UCSD-AML1 (cell line): ENCODE data around the gene PRIMA1.

Experiments used
- DNase-seq: peaks from one replicate; lab custom pipeline; 2025; ENCODE audit not compliant: unreplicated experiment; lab: John Stamatoyannopoulos, UW

The PRIMA1 gene

DNA sequence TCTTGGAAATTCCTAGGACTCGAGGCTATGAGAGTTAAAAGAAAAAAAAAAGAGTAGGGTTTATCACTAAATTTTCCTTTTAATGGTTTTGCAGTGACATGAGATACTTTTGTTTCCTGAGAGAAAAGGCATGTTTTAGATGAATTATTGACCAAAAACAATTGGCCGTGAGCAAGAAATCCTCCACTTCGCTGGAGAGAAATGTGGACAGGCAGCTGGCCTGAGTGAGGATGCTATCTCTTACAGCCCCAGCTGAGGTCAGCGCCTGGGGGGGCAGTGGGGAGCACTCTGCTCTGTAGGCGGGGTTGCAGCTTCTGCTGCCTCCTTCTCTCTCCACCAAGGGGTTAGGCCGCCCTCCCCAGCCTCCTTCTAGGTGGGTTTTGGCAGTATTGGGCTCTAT is 54.7 kb downstream of the PRIMA1 start:
- DNase-seq: no peak

DNA sequence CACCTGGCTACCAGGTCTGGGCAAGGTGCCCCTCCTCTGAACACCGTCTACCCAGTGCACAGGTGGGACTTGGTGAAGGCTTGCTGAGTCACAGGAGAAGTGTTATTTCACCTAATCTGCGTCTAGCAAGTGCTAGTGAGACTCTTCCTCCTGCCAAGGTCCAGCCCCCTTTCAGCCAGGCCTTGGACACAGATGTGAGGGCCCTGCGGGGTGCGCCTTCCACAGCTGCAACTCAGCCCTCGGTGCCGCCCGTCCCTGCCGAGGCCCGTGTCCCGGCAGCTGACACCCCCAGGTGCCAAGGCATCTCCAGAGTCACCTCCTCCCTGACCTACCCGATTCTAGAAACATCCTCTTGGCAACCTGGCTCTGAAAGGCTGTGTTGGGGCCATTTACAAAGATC is 55.1 kb downstream of the PRIMA1 start:
- no peak for DNase-seq

DNA sequence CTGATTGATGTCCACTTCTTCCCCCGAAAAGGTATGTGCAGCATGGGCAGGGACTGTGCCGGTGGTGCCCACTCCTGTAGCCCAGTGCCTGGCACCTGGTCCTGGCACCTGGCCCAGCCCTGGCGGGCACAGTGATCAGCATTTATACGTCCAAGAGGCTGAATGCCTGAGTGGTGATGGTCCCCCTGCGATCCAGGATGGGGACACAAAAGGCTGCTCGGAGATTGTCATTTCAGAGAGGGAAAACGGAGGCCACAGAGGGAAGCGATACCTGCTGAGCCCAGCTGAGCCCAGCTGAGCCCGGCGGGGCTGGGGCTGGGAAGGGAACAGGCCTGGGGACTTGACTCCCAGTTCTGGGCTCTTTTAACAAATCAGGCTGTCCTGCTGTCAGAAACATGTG is 55.8 kb downstream of the PRIMA1 start:
- no peak for DNase-seq

DNA sequence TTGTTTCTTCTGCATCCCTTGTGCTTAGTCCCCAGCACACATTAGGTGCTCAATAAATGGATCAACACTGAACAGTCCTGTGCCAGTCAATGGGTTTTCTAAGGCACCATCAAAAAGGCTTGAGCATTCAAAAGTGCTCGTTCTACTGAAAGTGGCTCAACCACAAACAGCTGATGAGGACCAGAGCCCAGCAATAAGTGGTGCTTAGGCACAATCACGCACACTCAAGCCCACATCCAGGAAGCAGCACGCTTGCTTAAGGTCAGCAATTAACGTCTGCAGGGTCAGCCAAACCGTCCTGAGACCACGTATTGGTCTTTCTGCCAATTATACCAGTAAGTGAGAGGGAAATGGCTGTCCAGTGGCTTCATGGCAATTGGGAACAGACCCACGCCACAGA is 56.5 kb downstream of the PRIMA1 start:
- DNase-seq: no peak

DNA sequence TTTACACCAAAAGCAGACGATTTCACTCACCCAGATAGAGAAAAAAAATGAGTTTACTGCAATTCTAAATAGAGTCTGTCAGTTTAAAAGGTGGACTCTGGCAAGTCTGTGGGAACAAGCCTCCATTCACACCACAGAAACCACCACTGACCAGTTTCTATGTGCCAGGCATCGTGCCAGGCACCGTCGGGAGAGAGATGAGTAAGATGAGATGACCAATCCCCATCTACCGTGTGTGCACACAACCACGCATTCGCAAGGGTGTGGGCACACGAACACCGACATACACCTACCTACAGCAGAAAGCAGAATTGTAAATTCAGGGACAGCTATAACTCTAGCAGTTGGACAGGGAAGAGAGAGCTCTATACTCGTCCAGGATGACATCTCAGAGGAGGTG is 58.3 kb downstream of the PRIMA1 start:
- no peak for DNase-seq

DNA sequence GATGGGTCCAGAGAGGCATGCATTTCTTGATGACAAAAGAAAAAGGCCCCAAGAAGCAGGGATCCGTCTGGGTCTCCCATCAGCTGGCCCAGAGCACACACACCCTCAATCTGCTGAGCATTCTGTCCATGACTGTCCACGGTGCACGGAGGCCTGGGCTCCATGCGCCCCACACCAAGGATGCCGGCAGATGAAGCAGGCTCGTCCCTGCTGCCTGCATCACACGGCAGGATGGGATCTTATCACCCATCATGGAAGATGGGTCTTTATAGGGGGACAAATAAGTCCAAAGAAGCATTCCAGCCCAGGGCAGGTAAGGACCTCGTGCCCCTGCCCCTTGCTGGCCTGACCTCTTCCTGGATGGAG is 59.7 kb downstream of the PRIMA1 start:
- no peak for DNase-seq

DNA sequence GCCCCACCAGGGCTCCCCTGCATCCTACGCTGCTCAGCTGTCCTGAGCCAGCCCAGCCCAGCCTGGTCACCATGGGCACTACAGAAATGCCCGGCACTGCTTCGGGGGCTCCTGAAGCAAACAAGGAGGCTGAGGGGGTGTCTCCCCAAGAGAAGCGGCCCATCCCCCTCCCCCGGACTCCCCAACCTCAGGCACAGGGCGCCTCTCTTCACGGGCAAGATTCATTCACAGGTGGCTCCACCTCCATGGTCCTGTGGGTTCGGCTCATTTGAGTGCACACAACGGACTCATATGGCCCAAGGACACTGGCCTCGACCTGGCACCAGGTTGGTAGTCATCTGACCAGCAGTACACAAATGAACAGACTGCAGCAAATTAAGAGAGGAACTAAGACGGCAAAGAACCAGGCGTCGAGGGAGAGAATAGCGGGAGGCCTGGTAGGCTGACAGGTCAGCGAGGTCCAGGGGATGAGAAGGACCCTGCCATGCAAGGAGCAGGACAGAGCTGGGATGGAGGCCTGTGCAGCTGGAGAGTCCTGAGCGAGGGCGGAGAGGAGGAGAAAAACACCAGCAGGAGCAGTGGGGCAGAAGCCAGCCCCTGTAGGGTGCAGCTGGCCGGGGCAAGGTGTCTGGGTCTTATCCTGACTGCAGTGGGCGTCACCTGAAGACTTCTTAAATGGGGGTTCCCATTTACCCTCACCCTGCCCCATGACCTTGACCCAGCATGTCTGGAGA is 60.2 kb downstream of the PRIMA1 start:
- DNase-seq: no peak

DNA sequence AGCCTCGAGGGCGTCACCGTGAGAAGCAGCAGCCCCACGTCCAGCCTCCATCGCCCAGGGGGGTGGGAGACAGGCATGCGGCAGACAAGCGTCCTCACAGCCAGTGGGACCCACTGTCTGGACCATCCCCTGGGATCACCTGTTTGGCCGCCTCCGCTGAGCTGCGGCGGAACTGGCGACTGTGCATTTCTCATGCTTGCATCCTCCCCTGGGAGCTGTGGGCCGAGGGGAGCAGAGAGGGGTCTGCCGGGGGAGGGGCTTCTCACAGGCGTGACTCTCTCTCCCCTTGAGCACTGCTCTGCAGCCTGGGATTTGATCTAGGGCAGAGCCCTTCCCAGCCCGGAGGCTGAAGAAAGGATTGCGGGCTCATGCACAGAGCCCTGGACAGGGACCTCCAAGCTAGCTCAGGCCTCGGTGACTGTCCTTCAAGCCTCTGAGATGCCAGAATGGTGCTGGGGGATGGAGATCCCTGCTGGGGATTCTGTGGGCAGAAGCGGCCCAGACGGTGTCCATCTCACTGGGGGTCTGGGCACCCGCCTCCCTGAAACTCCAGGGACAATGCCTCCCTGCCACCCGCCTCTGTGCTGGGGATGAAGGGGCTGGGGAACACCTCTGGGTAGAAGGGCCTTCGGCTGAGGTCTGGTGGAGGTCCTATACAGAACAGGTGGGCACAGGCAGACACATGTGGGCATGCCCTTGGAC is 61.1 kb downstream of the PRIMA1 start:
- no peak for DNase-seq

DNA sequence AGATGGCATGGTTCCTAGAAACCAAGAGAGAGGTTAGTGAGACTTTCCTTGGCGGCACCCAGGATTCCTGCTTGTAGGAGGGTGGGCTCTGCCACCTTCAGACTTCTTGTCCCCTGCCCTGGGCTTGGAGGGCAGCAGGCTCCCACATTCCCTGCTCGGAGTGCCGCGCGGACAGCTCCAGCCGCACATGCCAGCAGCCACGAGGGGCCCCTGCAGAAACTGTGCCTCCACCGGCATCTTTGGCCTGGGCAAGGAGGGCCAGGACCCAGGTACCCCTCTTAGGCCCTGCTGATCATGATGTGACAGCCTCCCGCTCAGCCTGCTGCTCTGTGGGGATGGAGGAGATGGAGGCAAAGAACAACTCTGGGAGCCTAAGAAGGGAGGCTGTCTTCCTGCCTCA is 62.3 kb downstream of the PRIMA1 start:
- DNase-seq: no peak

DNA sequence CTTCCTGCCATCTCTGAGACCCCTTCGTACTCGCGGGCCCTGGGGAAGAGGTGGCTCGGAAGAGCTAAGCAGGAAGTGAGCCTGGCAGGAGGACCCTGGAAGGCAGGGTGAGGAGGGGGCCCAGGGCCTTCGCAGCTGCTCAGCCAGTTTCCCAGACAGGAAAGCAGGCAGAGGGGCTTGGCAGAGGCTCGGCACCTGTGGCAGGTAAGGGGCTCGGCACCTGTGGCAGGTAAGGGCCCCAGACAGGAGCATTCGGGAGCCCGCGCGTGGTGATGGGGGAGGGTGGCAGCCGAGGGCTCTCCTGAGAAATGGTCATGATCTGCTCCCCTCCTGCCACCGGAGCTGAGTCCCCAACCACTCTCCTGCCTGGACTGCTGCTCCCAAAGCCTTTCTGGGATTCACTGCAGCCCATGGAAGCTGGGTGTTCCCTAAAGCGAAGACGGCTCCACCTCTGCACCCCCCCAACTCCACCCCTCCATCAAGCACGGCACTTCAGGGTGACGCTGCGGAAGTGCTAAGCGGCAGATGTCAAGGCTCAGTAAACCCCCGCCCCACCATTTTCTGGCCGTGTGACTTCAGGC is 63.2 kb downstream of the PRIMA1 start:
- DNase-seq: no peak

DNA sequence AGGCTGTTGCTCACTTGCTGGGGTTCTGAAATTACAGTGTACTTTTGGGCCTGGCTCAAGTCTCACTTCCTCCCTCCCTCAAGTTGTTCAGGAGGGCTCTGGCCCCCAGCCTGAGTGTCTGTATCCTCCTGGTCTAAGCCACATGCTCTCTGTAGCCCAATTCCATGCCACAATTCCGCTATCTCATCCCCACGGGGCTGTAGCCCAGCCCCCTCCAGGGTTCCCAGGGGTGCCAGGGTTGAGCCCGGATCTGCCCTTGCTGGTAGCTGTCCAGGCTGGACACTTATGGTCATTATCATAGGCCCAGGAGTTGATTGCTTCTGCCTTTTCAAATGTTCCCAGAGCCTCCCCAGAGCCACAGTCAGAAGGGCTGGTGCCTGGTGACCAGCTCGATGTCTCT is 65.3 kb downstream of the PRIMA1 start:
- no peak for DNase-seq

DNA sequence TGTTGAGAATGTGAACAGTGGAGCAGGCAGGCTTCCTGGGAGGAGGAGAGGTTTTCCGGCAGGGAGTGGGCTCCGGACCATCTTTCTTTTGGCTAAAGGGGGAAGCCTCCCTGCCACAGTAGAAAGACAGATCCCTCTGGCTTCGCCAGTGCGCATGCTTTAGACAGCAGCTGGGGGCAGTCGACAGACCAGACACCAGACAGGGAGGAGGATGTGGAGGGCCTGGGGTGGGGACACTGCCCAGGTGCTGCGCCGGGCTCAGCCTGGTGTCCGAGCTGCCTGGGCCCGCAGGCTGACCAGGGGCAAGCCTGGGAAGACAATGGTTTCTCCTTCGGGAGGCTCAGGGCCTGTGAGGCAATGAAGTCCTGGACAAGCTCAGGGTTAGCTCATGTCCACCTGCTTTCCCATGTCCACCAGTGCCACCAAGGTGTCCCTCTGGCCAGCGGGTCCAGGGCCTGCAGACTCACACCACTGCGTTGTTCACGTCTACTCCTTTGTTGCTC is 67.3 kb downstream of the PRIMA1 start:
- no peak for DNase-seq

DNA sequence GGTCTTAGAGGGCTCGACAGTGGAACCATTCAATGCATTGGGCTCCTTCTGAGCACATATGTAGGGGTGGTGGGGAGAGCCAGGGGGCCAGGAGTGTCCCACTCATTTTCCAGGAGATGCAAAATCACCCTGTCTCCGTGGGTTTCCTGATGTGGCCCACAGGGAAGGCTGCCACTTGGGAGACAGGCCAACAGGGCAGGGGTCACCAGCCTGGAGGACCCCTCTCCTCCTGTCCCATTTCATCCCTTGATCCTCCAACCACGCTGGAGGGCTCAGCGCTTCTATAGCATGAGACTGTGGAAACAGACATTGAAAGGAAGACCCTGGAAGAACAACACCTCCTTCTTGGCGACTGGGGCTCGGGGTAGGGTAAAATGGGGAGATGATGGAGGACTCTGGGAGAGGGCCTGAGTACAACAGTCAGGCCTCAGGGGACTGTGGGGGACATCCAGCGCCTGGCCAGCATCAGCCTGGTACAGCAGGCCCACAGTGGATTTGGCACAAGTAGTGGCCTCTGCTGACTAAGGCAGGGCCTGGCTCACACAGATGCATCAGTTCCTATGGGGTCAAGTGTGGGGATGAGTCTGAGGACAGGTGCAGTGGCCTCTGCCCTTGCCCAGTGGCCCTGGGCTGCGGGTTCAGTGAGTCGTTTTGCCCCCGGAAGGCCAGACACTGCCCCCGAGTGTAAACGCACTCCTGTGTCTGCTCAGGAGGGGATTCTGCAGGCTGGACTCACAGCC is 68.0 kb downstream of the PRIMA1 start:
- no peak for DNase-seq

DNA sequence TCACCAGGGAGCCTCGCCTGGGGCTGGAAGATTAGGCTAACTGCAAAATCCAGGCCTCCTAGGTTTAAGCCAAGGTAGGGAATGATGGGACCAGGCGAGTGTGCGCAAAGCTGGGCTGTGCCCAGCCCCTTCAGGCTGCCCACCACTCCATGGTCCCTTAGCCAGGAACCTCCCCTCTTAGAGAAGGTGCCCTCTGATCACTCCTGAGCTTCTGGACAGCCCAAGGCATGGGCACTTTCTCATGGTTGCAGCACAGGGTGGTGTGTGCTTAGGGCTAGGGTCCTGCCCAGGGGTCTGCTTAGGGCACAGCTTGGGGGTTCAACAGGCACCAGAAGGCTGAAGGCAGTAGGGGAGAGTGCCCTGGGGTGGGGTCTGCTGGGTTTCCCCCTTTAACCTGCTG is 69.0 kb downstream of the PRIMA1 start:
- no peak for DNase-seq

DNA sequence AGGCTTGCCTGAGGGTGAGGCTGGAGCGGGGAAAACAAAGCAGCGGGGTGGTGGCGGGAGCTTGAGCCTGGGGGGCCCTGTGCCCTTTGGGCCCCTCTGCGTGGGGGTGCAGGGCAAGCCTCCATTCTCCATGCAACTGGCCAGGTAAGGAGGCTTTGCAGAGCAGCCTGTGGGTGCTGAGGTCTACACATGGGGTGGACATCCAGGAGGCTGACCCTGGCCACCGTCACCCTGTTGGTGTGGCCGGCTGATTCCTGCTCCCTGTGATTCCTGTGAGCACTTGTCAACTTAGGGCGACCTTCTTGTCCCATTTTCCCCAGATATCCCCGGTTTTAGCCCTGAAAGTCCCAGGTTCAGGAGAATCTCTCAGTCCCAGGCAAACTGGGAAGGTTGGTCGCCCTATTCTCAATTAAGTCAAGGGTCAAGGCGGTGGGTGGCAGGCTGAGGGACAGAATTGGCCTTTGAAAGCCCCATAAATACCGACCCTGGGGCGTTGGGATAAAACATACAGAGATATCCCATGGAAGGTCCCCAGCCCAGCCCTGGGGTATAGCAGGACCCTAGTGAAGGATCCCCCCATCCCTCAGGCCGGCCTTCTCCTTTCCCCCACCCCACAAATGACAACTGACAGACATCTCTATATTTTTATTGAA is 70.5 kb downstream of the PRIMA1 start:
- no peak for DNase-seq

DNA sequence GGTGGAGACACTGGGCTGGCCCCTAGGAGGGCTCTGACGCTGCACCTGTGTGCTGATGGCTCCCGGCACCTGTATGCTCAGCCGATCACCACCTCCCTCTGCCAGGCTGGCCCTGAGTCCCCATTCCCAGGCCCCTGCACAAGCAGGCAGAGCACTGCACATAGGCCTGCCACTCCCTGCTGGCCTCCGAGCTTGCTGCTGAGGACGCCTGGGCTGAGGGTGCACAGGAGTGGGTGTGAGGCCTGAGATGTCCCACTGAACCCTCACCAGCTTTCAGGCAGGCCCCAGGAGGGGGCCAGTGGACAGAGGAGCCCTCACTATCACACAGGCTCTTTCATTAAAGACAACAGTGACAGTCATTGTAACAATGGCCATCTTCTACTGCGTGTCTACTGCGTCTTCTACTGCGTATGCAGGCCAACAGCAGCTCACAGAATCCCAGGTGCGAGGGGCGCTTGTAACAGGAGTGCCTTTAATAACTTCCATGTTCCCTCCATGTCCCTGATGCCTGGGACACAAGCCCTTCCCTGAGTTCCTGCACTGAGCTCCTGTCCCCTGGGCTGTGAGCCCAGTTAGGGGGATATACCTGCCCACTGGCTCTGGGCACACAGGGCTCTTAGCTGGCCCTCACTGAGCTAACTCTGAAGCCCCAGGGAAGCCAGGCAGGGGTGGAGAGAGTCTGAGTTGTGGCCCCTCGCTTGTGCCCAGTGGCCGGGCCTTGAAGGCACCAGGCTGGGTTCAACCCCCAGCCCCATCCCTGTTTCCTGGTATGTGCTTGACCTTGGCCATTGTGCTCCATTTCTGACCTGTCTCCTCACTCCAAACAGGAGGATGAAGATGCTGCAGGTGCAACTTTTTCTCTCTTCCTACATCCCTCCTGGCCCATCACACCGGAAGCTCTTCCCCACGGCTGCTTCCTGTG is 71.3 kb downstream of the PRIMA1 start:
- DNase-seq: no peak

DNA sequence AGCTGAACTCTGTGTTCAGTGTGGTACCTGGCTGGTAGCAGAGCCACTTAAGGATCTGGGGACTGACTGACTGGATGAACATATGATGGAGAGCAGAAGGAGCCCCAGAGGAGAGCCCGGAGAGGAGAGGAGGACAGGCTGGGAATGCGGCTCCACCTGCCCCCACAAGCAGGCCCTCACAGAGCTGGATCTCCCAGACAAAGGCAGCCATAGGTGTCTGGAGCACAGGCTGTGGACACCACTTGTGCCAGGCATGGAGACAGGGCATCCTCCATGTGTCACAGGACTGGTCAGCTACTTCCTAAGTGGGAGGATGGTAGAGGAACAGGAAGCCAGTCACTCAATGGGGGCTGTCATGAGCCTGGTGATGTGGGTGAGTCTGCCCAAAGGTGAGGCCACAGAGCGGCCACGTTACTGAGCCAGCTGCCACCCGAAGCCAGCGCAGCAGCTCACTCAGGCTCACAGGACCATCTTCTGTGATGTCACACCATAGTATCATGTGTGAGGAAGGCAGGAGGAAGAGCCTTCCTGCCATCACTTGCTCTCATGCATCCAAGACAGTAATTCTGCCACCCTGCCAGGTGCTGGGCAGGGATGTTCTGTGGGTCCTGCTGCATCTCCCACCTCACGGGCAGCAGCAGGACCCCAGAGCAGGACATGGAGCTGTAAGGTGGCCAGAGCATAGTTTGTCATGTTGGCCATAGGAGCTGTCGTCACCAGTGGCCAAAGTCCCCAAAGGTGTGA is 72.1 kb downstream of the PRIMA1 start:
- DNase-seq: no peak

DNA sequence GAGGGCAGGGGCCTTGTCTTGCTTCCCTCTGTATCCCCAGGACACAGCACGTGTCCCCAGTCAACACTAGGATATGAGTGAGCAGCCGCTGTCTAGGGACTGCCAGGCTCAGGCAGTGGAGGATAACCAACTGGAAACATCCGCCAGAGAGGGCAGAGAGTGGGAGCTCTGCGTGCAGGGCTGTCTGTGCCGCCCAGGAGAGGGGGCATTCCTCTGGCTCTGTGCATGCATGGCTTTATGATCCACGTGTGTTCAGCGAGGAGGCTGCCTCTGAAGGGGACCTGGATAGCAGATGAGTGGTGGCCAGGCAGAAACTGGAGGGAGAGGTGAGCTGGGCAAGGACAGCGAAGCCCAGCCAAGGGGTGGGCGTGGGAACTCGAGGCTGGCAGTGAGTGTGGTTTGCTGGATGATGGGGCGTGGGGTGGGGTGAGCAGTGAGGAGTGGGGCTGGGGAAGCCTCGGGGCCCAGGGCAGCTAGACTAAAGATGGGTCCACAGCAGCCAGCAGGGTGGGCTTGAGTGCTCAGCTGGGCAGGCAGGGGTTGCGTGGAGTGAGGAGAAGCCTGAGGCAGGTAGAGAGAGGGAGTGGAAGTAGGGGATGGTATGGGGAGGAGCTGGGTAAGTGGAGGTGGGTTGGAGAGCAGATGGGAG is 72.9 kb downstream of the PRIMA1 start:
- no peak for DNase-seq

DNA sequence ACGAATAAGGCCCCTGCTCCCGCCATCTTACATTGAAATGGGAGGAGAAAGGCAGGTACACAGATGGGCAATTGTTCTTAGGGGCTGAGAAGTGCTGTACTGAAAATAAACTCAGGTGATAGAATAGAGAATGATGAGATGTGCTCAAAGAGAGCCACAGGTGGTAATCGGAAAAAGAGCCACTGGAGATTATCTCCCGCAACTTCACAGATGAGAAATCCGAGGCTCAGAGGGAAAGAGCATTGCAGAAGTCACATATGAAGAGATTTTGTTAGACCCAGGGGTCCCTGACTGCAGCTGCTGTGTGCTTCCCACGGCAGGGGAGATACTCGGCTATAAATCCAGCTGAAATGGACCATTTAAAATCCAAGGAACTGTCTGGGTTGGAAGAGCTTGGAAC is 73.7 kb downstream of the PRIMA1 start:
- DNase-seq: no peak
